KMS-11 (cell line): ENCODE measurements around the gene JARID2.
A peak's percentile ranks its signal among the peaks of the same experiment; 100 is the strongest.

Experiments used
- H2AFZ ChIP-seq: fragments of 200-600 bp; sonication (generic); 2 replicates; pipeline ENCODE4 v1.6.1; 2016; ENCODE audit warnings: antibody characterized with exemption, mixed run types, low read depth
- H3K27ac ChIP-seq: fragments of 200-600 bp; sonication (generic); 2 replicates; pipeline ENCODE4 v1.6.1; 2016; ENCODE audit warnings: mild to moderate bottlenecking, mixed run types
- H3K27me3 ChIP-seq: fragments of 200-600 bp; sonication (generic); 2 replicates; pipeline ENCODE4 v1.6.1; 2017; ENCODE audit warnings: mild to moderate bottlenecking, low read depth, mixed run types, moderate library complexity; ENCODE audit not compliant: insufficient read depth
- H3K36me3 ChIP-seq: fragments of 200-600 bp; sonication (generic); 2 replicates; pipeline ENCODE4 v1.6.1; 2017; ENCODE audit warnings: mild to moderate bottlenecking, mixed run types; ENCODE audit not compliant: insufficient read depth
- H3K4me1 ChIP-seq: fragments of 200-600 bp; sonication (generic); 2 replicates; pipeline ENCODE4 v1.6.1; 2016; ENCODE audit warnings: mild to moderate bottlenecking, low read depth, mixed run types; ENCODE audit not compliant: poor library complexity, severe bottlenecking
- H3K4me2 ChIP-seq: fragments of 200-600 bp; sonication (generic); 2 replicates; pipeline ENCODE4 v1.7.0; 2016; ENCODE audit warnings: mild to moderate bottlenecking, mixed run types
- H3K4me3 ChIP-seq: fragments of 200-600 bp; sonication (generic); IDR thresholded peaks from 2 replicates; pipeline ENCODE4 v1.6.1; 2017; ENCODE audit warnings: low read depth, low read length, mixed read lengths; ENCODE audit not compliant: insufficient read depth
- H3K79me2 ChIP-seq: fragments of 200-600 bp; sonication (generic); 2 replicates; pipeline ENCODE4 v1.6.1; 2016; ENCODE audit warnings: low read depth, mixed run types; ENCODE audit not compliant: insufficient read depth
- H3K9ac ChIP-seq: fragments of 200-600 bp; sonication (generic); 2 replicates; pipeline ENCODE4 v1.6.1; 2016; ENCODE audit warnings: mild to moderate bottlenecking, mixed run types
- H4K20me1 ChIP-seq: fragments of 200-600 bp; sonication (generic); 2 replicates; pipeline ENCODE4 v1.6.1; 2016; ENCODE audit warnings: mild to moderate bottlenecking, mixed run types; ENCODE audit not compliant: insufficient read depth
- CTCF ChIP-seq: fragments of 200-600 bp; sonication (generic); conservative IDR thresholded peaks from 2 replicates; pipeline ENCODE4 v1.6.1; 2017; ENCODE audit warnings: low read depth, mild to moderate bottlenecking, antibody characterized with exemption, low read length, moderate library complexity, mixed read lengths

The JARID2 gene

DNA sequence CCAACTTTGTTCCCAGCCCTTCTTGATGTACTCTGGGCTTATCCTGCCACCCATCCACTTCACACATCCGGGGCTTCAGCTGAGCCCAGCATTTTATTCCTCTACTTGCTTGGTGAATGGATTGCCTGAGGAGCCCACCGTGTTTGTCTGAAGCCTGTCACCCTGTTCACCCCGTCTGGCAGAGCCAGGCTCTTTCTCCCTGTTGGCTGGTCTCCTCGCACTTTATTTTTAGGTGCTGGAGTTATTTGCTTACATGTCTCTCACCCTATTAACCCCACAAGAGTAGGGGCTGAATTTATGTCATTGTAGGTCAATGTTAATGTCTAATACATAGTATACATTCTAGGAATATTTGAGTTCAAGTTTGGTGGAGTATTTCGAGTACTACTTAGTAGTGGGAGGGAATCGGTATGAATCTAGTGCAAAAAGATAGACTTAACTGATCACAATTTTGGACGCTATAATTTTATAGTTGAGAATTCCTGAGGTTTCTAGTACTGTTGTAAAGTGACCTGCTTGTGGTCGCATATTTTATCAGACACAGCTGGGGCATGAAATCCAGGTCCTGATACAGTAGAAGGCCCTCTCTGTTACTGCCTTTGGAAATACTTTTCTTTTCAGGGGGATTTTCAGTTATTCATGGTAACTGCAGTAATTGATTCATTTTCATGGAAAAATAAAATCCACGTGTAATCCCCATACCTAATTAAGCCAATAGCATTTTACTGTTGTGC, 10.8 kb downstream of the JARID2 start:
- Histone ChIP-seq H3K27ac (peak overlapping the region; percentile 94), H2AFZ (no peak overlapping the region), H3K4me3 (no peak overlapping the region), H4K20me1 (no peaks in the 10 kb centered on the region), H3K36me3 (no peaks in the 10 kb centered on the region), H3K9ac (peak overlapping the region; percentile 30; the same call in 1 of the 2 replicates), H3K27me3 (no peaks in the 10 kb centered on the region), H3K4me2 (peak overlapping the region; percentile 63), H3K4me1 (peaks cover 84% of the 10 kb centered on the region), H3K79me2 (peaks cover 81% of the 10 kb centered on the region)
- TF ChIP-seq CTCF, result no peak

- Histone ChIP-seq H2AFZ (no peak overlapping the region), H4K20me1 (no peaks in the 10 kb centered on the region), H3K79me2 (peaks cover 81% of the 10 kb centered on the region), H3K4me3 (no peak overlapping the region), H3K4me1 (peaks cover 78% of the 10 kb centered on the region), H3K9ac (no peak overlapping the region), H3K27me3 (no peaks in the 10 kb centered on the region), H3K27ac (peak overlapping the region; percentile 94; the same call in 1 of the 2 replicates), H3K4me2 (peak overlapping the region; percentile 63), H3K36me3 (no peaks in the 10 kb centered on the region)
- TF ChIP-seq CTCF, result no peak
Measured at GRCh38 chr6:15257357-15258132, 11.7 kb downstream of the JARID2 start.

- H3K27me3 ChIP-seq, result no peaks in the 10 kb centered on the region
- H4K20me1 ChIP-seq, result no peaks in the 10 kb centered on the region
- peaks cover 77% of the 10 kb centered on the region for H3K4me1 ChIP-seq
- H3K36me3 ChIP-seq, result no peaks in the 10 kb centered on the region
- no peak overlapping the region for H3K4me2 ChIP-seq
- H3K4me3 ChIP-seq, result no peak overlapping the region
- no peak overlapping the region for H3K9ac ChIP-seq
- no peak overlapping the region for H3K27ac ChIP-seq
- H2AFZ ChIP-seq, result no peak overlapping the region
- H3K79me2 ChIP-seq, result peaks cover 85% of the 10 kb centered on the region
- TF ChIP-seq CTCF, result no peak
Measured at GRCh38 chr6:15259766-15260098, 13.9 kb downstream of the JARID2 start.

- no peak overlapping the region for H2AFZ ChIP-seq
- no peaks in the 10 kb centered on the region for H4K20me1 ChIP-seq
- H3K9ac ChIP-seq, result no peak overlapping the region
- H3K4me3 ChIP-seq, result no peak overlapping the region
- H3K4me1 ChIP-seq, result peaks cover 77% of the 10 kb centered on the region
- H3K36me3 ChIP-seq, result no peaks in the 10 kb centered on the region
- H3K79me2 ChIP-seq, result peaks cover 91% of the 10 kb centered on the region
- H3K27me3 ChIP-seq, result no peaks in the 10 kb centered on the region
- H3K4me2 ChIP-seq, result no peak overlapping the region
- no peak overlapping the region for H3K27ac ChIP-seq
- no peak for TF ChIP-seq CTCF
Measured at GRCh38 chr6:15260099-15260821, 14.4 kb downstream of the JARID2 start.
